NCI-H2196 treated with DMSO at 0.1 percent for 48 hours (cell line): ENCODE measurements around the gene CELSR1.

Experiments
- DNase-seq: peaks from one replicate; lab custom pipeline; 2025; ENCODE audit not compliant: unreplicated experiment; lab: John Stamatoyannopoulos, UW

The CELSR1 gene

GRCh38 chr22:46382524-46382923 lies 154.9 kb downstream of the CELSR1 start:
- DNase-seq = no peak

GRCh38 chr22:46381731-46382130 lies 155.7 kb downstream of the CELSR1 start:
- no peak for DNase-seq

- DNase-seq = no peak
Measured at GRCh38 chr22:46381142-46381541, 156.3 kb downstream of the CELSR1 start.

GRCh38 chr22:46380581-46380980 lies 156.8 kb downstream of the CELSR1 start:
- no peak for DNase-seq

GRCh38 chr22:46380069-46380468 lies 157.4 kb downstream of the CELSR1 start:
- DNase-seq = no peak

GRCh38 chr22:46379066-46379930 lies 158.1 kb downstream of the CELSR1 start:
- no peak for DNase-seq

- no peak for DNase-seq
Measured at GRCh38 chr22:46378426-46379065, 158.9 kb downstream of the CELSR1 start.

- peak; percentile 5 for DNase-seq
Measured at GRCh38 chr22:46377525-46378425, 159.6 kb downstream of the CELSR1 start.

GRCh38 chr22:46376908-46377524 lies 160.4 kb downstream of the CELSR1 start:
- no peak for DNase-seq

- DNase-seq = no peak
Measured at GRCh38 chr22:46376111-46376510, 161.3 kb downstream of the CELSR1 start.

GRCh38 chr22:46374663-46375474 lies 162.6 kb downstream of the CELSR1 start:
- DNase-seq = no peak

- DNase-seq = no peak
Measured at GRCh38 chr22:46373921-46374662, 163.3 kb downstream of the CELSR1 start.

GRCh38 chr22:46373159-46373558 lies 164.3 kb downstream of the CELSR1 start:
- peak; percentile 6 for DNase-seq

GRCh38 chr22:46372686-46373085 lies 164.7 kb downstream of the CELSR1 start:
- DNase-seq = no peak

- DNase-seq = no peak
Measured at GRCh38 chr22:46371623-46372226, 165.7 kb downstream of the CELSR1 start.

GRCh38 chr22:46370584-46371291 lies 166.7 kb downstream of the CELSR1 start:
- DNase-seq = no peak

- no peak for DNase-seq
Measured at GRCh38 chr22:46369716-46370583, 167.5 kb downstream of the CELSR1 start.
